ENCODE measurements around the gene SSMEM1.

GRCh38 chr7:130263130-130263529 lies 55.5 kb downstream of the SSMEM1 start:
- TF ChIP-seq CTCF (IDR thresholded peaks at IDR 0.05) (no peak), POLR2A (IDR thresholded peaks at IDR 0.05) (no peak)
